GM21825 (cell line): ENCODE measurements around the gene MGP.

ENCODE experiments used
- ATAC-seq: cut with Tn5 transposase; IDR thresholded peaks from one replicate; pipeline ENCODE4 v1.9.1; 2021; ENCODE audit warnings: mild to moderate bottlenecking, moderate library complexity; ENCODE audit not compliant: unreplicated experiment

MGP gene

DNA sequence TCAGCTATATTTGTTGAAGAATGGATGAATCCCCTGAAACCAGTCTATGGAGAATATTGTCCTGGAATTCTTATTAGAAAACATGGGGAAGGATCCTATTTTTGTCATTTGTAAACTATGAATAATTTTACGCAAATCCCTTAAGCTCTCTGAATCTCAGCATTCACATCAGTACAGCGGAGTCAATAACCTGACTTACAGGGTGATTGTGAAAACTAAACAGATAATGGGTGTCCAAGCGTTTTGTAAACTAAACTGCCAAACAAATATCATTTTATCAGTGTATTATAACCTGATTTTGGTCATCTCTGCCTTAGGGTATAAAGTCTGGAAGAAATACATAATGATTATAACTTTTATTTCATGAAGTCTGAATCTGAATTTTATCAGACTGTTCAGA, 52.3 kb downstream of the MGP start:
- no peak for ATAC-seq
